Measurements from ENCODE around the gene HAT1. TPM values are rescaled to one million over a fixed set of nuclear protein-coding genes. Genes with fewer than 3 reads are reported as not detected.

HAT1 gene
- total and polyA plus RNA-seq, 2 of the 4 experiments (the other 2 are of a cell fraction) = 24.4 to 42.1 TPM

DNA sequence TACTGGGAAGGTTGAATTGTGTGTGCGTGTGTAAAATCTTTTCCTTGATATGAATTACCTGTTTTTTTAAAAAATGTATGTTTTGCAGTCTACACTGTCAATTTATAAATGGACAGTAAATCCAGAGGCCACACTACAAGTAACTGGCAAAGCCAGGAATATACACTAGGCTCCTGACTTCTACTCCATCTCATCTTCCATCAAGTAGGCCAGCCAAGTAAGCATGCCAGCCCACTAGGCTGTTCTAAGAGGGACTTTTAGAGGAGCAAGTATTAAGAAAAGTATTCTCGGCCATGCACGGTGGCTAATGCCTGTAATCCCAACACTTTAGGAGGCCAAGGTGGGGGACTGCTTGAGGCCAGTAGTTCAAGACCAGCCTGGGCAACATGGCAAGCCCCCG lies 64.5 kb downstream of the HAT1 start:
- Histone ChIP-seq H2AK5ac (ENCODE audit: low read depth, low read length) (no peak overlapping the region), H3K4me3 (ENCODE audit: insufficient read depth, low read depth, low read length) (no peak overlapping the region), H3K27me3 (ENCODE audit: control insufficient read depth, insufficient read depth, low read length) (no peaks in the 10 kb centered on the region), H2AFZ (replicated peaks; ENCODE audit: low read length, poor library complexity) (no peak overlapping the region), H2BK20ac (ENCODE audit: low read depth, low read length) (no peak overlapping the region), H2BK120ac (ENCODE audit: low read depth, low read length) (no peak overlapping the region), H4K91ac (ENCODE audit: insufficient read depth, low read depth, low read length) (no peak overlapping the region), H3K9ac (ENCODE audit: low read depth, low read length) (no peak overlapping the region), H3K36me3 (ENCODE audit: control insufficient read depth, insufficient read depth, low read length) (peaks cover 2% of the 10 kb centered on the region; the same call in 1 of the 2 replicates), H2BK5ac (ENCODE audit: low read depth, low read length, poor library complexity, severe bottlenecking) (no peak overlapping the region), H2AK9ac (replicated peaks; ENCODE audit: low read depth, low read length, poor library complexity) (no peak overlapping the region), H3K9me3 (ENCODE audit: control insufficient read depth, insufficient read depth, low read length) (no peaks in the 10 kb centered on the region), H4K20me1 (ENCODE audit: insufficient read depth, low read length) (no peaks in the 10 kb centered on the region), H3K4ac (ENCODE audit: low read depth, low read length) (no peak overlapping the region), H4K5ac (ENCODE audit: low read depth, low read length) (no peak overlapping the region), H3K56ac (ENCODE audit: extremely low read depth, insufficient read depth, low read length) (no peak overlapping the region), H3K27ac (ENCODE audit: insufficient read depth, low read length) (no peak overlapping the region), H3K79me1 (ENCODE audit: low read depth in 1 of 2, low read length in 2 of 2) (no peaks in the 10 kb centered on the region), H3K4me1 (ENCODE audit: control insufficient read depth, insufficient read depth, low read length) (no peaks in the 10 kb centered on the region), H2BK15ac (ENCODE audit: low read depth, low read length) (no peak overlapping the region), H3K23ac (ENCODE audit: low read depth, low read length) (no peak overlapping the region), H3K14ac (replicated peaks; ENCODE audit: low read depth, low read length) (no peak overlapping the region), H3K9me1 (ENCODE audit: insufficient read depth, low read length) (no peaks in the 10 kb centered on the region; the same call in 1 of the 2 replicates), H4K8ac (ENCODE audit: low read depth in 2 of 2, low read length in 2 of 2) (no peak overlapping the region), H3K18ac (ENCODE audit: low read depth, low read length) (no peak overlapping the region), H3K4me2 (ENCODE audit: low read depth, low read length) (no peak overlapping the region)
- DNase-seq (no peak), ATAC-seq (ENCODE audit: low read depth) (no peak)
- in situ Hi-C loops (cut with MboI; ENCODE audit: low sequenced_read_pairs) (no loop called here), dilution Hi-C loops (cut with HindIII; ENCODE audit: low sequenced_read_pairs, unreplicated experiment) (no loop called here), intact Hi-C loops (cut with micrococcal nuclease) (no loop called here)
- TF ChIP-seq MXI1 (IDR thresholded peaks at IDR 0.05; ENCODE audit: borderline replicate concordance, low read depth, low read length) (no peak), RCOR1 (IDR thresholded peaks at IDR 0.05; ENCODE audit: insufficient replicate concordance, low read length) (no peak), MAFK (IDR thresholded peaks at IDR 0.05; ENCODE audit: low read depth, low read length) (no peak), NFE2L2 (IDR thresholded peaks at IDR 0.05; ENCODE audit: low read depth, low read length) (no peak), CEBPB (IDR thresholded peaks at IDR 0.05; ENCODE audit: low read depth, low read length) (no peak), SMC3 (IDR thresholded peaks at IDR 0.05; ENCODE audit: low read depth, low read length) (no peak), POLR2A (IDR thresholded peaks at IDR 0.05; ENCODE audit: low read depth, low read length) (no peak), MAZ (IDR thresholded peaks at IDR 0.05; ENCODE audit: borderline replicate concordance, low read depth, low read length) (no peak), RFX5 (IDR thresholded peaks at IDR 0.05; ENCODE audit: low read depth, low read length) (no peak)
- TF ChIP-seq, protein P1, sequence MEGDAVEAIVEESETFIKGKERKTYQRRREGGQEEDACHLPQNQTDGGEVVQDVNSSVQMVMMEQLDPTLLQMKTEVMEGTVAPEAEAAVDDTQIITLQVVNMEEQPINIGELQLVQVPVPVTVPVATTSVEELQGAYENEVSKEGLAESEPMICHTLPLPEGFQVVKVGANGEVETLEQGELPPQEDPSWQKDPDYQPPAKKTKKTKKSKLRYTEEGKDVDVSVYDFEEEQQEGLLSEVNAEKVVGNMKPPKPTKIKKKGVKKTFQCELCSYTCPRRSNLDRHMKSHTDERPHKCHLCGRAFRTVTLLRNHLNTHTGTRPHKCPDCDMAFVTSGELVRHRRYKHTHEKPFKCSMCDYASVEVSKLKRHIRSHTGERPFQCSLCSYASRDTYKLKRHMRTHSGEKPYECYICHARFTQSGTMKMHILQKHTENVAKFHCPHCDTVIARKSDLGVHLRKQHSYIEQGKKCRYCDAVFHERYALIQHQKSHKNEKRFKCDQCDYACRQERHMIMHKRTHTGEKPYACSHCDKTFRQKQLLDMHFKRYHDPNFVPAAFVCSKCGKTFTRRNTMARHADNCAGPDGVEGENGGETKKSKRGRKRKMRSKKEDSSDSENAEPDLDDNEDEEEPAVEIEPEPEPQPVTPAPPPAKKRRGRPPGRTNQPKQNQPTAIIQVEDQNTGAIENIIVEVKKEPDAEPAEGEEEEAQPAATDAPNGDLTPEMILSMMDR (conservative IDR thresholded peaks at IDR 0.05; ENCODE audit: low read depth, low read length) = no peak
- TF ChIP-seq, protein P2, sequence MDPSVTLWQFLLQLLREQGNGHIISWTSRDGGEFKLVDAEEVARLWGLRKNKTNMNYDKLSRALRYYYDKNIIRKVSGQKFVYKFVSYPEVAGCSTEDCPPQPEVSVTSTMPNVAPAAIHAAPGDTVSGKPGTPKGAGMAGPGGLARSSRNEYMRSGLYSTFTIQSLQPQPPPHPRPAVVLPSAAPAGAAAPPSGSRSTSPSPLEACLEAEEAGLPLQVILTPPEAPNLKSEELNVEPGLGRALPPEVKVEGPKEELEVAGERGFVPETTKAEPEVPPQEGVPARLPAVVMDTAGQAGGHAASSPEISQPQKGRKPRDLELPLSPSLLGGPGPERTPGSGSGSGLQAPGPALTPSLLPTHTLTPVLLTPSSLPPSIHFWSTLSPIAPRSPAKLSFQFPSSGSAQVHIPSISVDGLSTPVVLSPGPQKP (IDR thresholded peaks at IDR 0.05; ENCODE audit: borderline replicate concordance, low read depth, low read length) = no peak
- TF ChIP-seq, protein P3, sequence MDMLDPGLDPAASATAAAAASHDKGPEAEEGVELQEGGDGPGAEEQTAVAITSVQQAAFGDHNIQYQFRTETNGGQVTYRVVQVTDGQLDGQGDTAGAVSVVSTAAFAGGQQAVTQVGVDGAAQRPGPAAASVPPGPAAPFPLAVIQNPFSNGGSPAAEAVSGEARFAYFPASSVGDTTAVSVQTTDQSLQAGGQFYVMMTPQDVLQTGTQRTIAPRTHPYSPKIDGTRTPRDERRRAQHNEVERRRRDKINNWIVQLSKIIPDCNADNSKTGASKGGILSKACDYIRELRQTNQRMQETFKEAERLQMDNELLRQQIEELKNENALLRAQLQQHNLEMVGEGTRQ (IDR thresholded peaks at IDR 0.05; ENCODE audit: low read depth, low read length) = no peak
- CTCF ChIA-PET = no interaction called here
- no CpG with 5 or more reads among the region's 4 CpGs for WGBS, 2 experiments (ENCODE audit: extremely low coverage in 2 of 2, insufficient read length in 1 of 2)
- no TSS peak for BruUV-seq (replicated peaks)
- POLR2A ChIA-PET (ENCODE audit: unreplicated experiment) = no interaction called here

Data from IMR-90 (cell line).